Activated CD8-positive, alpha-beta T cell treated with anti-CD3 and anti-CD28 coated beads for 36 hours (primary cell): Measurements from ENCODE around the gene CADM2. TPM values are rescaled to one million over a fixed set of nuclear protein-coding genes. Genes with fewer than 3 reads are reported as not detected.

Experiments used
- ATAC-seq: fragments of 200-7000 bp; cut with Tn5 transposase; one replicate; pipeline ENCODE4 v1.10.0; 2021; ENCODE audit warnings: mild to moderate bottlenecking, moderate library complexity
- CTCF ChIA-PET: fragments of 350-600 bp; sonication (Branson Sonifier 250); formaldehyde crosslinking; loops from one replicate; lab custom pipeline; 2021; ENCODE audit warnings: antibody characterized with exemption; lab: Charles Lee
- POLR2A ChIA-PET: fragments of 350-600 bp; sonication (Branson Sonifier 250); formaldehyde crosslinking; loops from one replicate; lab custom pipeline; 2021; ENCODE audit warnings: antibody characterized with exemption; lab: Charles Lee
- DNase-seq: peaks from one replicate; pipeline ENCODE4 v3.0.0-alpha.2; 2020
- H3K27ac Mint-ChIP-seq: one replicate; pipeline ENCODE4 v1.8.0; 2021; ENCODE audit warnings: mild to moderate bottlenecking, mixed read lengths
- H3K27me3 Mint-ChIP-seq: one replicate; pipeline ENCODE4 v1.8.0; 2021; ENCODE audit warnings: mixed read lengths
- H3K36me3 Mint-ChIP-seq: one replicate; pipeline ENCODE4 v1.8.0; 2021; ENCODE audit warnings: low read depth, mixed read lengths
- H3K4me1 Mint-ChIP-seq: one replicate; pipeline ENCODE4 v1.8.0; 2021; ENCODE audit warnings: low read depth, mixed read lengths
- H3K4me3 Mint-ChIP-seq: one replicate; pipeline ENCODE4 v1.8.0; 2021; ENCODE audit warnings: mild to moderate bottlenecking, moderate library complexity, mixed read lengths
- H3K9me3 Mint-ChIP-seq: one replicate; pipeline ENCODE4 v1.8.0; 2021; ENCODE audit warnings: mixed read lengths
- CTCF ChIP-seq: fragments of 200-600 bp; IDR thresholded peaks from one replicate; pipeline ENCODE4 v1.8.0; 2022; ENCODE audit warnings: antibody characterized with exemption, mild to moderate bottlenecking
- intact Hi-C: fragments of 100-400 bp; cut with micrococcal nuclease; formaldehyde crosslinking; loops from one replicate; pipeline ENCODE4 v1.10.0; 2022
- total RNA-seq, 2 experiments: library from RNA; stranded (reverse); gene quantifications; one replicate each; pipeline ENCODE4 v1.2.3, GENCODE V29; 2021

CADM2 gene
- total RNA-seq, 2 experiments from 2014 or later, result 0.38 TPM; not detected in 1

GRCh38 chr3:85535517-85535916, 576.7 kb downstream of the CADM2 start:
- Mint-ChIP-seq H3K36me3 (no peaks in the 10 kb centered on the region), H3K27ac (no peak overlapping the region), H3K27me3 (no peaks in the 10 kb centered on the region), H3K4me3 (no peak overlapping the region), H3K9me3 (no peaks in the 10 kb centered on the region), H3K4me1 (no peaks in the 10 kb centered on the region)
- ChIA-PET CTCF (no interaction called here), POLR2A (no interaction called here)
- intact Hi-C loops, result no loop called here
- DNase-seq (no peak), ATAC-seq (no peak)
- TF ChIP-seq CTCF, result no peak

GRCh38 chr3:85539232-85539631, 580.4 kb downstream of the CADM2 start:
- Mint-ChIP-seq H3K9me3 (peaks cover 1% of the 10 kb centered on the region), H3K36me3 (no peaks in the 10 kb centered on the region), H3K27ac (no peak overlapping the region), H3K27me3 (no peaks in the 10 kb centered on the region), H3K4me3 (no peak overlapping the region), H3K4me1 (no peaks in the 10 kb centered on the region)
- intact Hi-C loops, result no loop called here
- DNase-seq (no peak), ATAC-seq (no peak)
- no peak for TF ChIP-seq CTCF
- ChIA-PET CTCF (no interaction called here), POLR2A (no interaction called here)

GRCh38 chr3:85554153-85554552, 595.4 kb downstream of the CADM2 start:
- Mint-ChIP-seq H3K4me3 (no peak overlapping the region), H3K4me1 (no peaks in the 10 kb centered on the region), H3K27ac (no peak overlapping the region), H3K27me3 (no peaks in the 10 kb centered on the region), H3K36me3 (no peaks in the 10 kb centered on the region), H3K9me3 (peaks cover 3% of the 10 kb centered on the region)
- ATAC-seq (no peak), DNase-seq (no peak)
- TF ChIP-seq CTCF, result no peak
- ChIA-PET CTCF (interaction anchor here (1.1 kb wide), 1 partner anchor 13 kb away, joined by 3 read pairs; no protein-coding TSS in a partner anchor), POLR2A (no interaction called here)
- intact Hi-C loops, result no loop called here

GRCh38 chr3:85560088-85560785, 601.4 kb downstream of the CADM2 start:
- Mint-ChIP-seq H3K27me3 (no peaks in the 10 kb centered on the region), H3K27ac (no peak overlapping the region), H3K9me3 (no peaks in the 10 kb centered on the region), H3K4me3 (no peak overlapping the region), H3K36me3 (no peaks in the 10 kb centered on the region), H3K4me1 (no peaks in the 10 kb centered on the region)
- intact Hi-C loops, result no loop called here
- DNase-seq (no peak), ATAC-seq (no peak)
- CTCF ChIA-PET, result no interaction called here
- no peak for TF ChIP-seq CTCF
- POLR2A ChIA-PET, result no interaction called here

GRCh38 chr3:85567071-85567676, 608.4 kb downstream of the CADM2 start:
- DNase-seq (peak; percentile 54), ATAC-seq (no peak)
- no peaks in the 10 kb centered on the region for H3K4me1 Mint-ChIP-seq
- H3K36me3 Mint-ChIP-seq, result no peaks in the 10 kb centered on the region
- POLR2A ChIA-PET, result no interaction called here
- H3K4me3 Mint-ChIP-seq, result no peak overlapping the region
- H3K27me3 Mint-ChIP-seq, result no peaks in the 10 kb centered on the region
- H3K9me3 Mint-ChIP-seq, result no peaks in the 10 kb centered on the region
- intact Hi-C loops, result no loop called here
- no peak overlapping the region for H3K27ac Mint-ChIP-seq
- CTCF ChIA-PET, result interaction anchor here (0.8 to 1.4 kb wide), 7 partner anchors 9 to 1019 kb away, joined by 3 to 5 read pairs (median 3); no protein-coding TSS in a partner anchor
- peak; percentile 66 for TF ChIP-seq CTCF
